Neuronal stem cell (in vitro differentiated cells): ENCODE results near the gene P2RY12.

Source experiments
- DNase-seq: peaks from one replicate; pipeline ENCODE4 v3.0.0-alpha.2; 2013; ENCODE audit warnings: low spot score
- H2AFZ ChIP-seq: one replicate; pipeline ENCODE4 v1.6.1; 2013; ENCODE audit warnings: mild to moderate bottlenecking, low read length, inconsistent platforms
- H2AK5ac ChIP-seq: 2 replicates; pipeline ENCODE4 v1.6.1; 2013; ENCODE audit warnings: low read depth, mild to moderate bottlenecking, inconsistent platforms, low read length, moderate library complexity, mixed read lengths
- H2BK120ac ChIP-seq: 2 replicates; pipeline ENCODE4 v1.6.1; 2013; ENCODE audit warnings: low read depth, mild to moderate bottlenecking, inconsistent platforms, low read length, moderate library complexity, mixed read lengths
- H2BK12ac ChIP-seq: one replicate; pipeline ENCODE4 v1.6.1; 2013; ENCODE audit warnings: low read length, inconsistent platforms
- H2BK15ac ChIP-seq: 2 replicates; pipeline ENCODE4 v1.6.1; 2013; ENCODE audit warnings: mild to moderate bottlenecking, low read length, inconsistent platforms, mixed read lengths
- H2BK5ac ChIP-seq: one replicate; pipeline ENCODE4 v1.6.1; 2013; ENCODE audit warnings: inconsistent platforms, mild to moderate bottlenecking, low read length, moderate library complexity
- H3K14ac ChIP-seq: one replicate; pipeline ENCODE4 v1.6.1; 2013; ENCODE audit warnings: low read length, inconsistent platforms
- H3K18ac ChIP-seq: 2 replicates; pipeline ENCODE4 v1.6.1; 2013; ENCODE audit warnings: low read length, inconsistent platforms
- H3K23ac ChIP-seq: 2 replicates; pipeline ENCODE4 v1.6.1; 2013; ENCODE audit warnings: low read depth, mild to moderate bottlenecking, mixed read lengths, low read length, inconsistent platforms; ENCODE audit not compliant: poor library complexity
- H3K27ac ChIP-seq: replicated peaks from 3 replicates; pipeline ENCODE4 v1.5.1; 2013; ENCODE audit warnings: low read length, inconsistent platforms
- H3K27me3 ChIP-seq, 3 experiments: 2 replicates each; pipeline ENCODE4 v1.6.1; 2013; ENCODE audit warnings: low read length in 3 of 3, mild to moderate bottlenecking in 2 of 3, inconsistent platforms in 1 of 3, low read depth in 1 of 3, mixed read lengths in 1 of 3, moderate library complexity in 1 of 3; ENCODE audit not compliant: control insufficient read depth in 3 of 3, insufficient read depth in 3 of 3
- H3K36me3 ChIP-seq, 2 donors: replicated peaks in 1 of 2; 2 replicates each; pipeline ENCODE4 v1.6.1; 2013; ENCODE audit warnings: low read length in 2 of 2; ENCODE audit not compliant: control insufficient read depth in 2 of 2, insufficient read depth in 2 of 2
- H3K4ac ChIP-seq: 2 replicates; pipeline ENCODE4 v1.6.1; 2013; ENCODE audit warnings: inconsistent platforms, mild to moderate bottlenecking, low read length, moderate library complexity
- H3K4me1 ChIP-seq, 2 donors: 1 replicate in 1 of 2; 2 replicates in 1 of 2; pipeline ENCODE4 v1.6.1; 2013; ENCODE audit warnings: low read length in 2 of 2, low read depth in 1 of 2; ENCODE audit not compliant: control insufficient read depth in 2 of 2, insufficient read depth in 1 of 2
- H3K4me2 ChIP-seq: one replicate; pipeline ENCODE4 v1.6.1; 2013; ENCODE audit warnings: mild to moderate bottlenecking, low read length, inconsistent platforms; ENCODE audit not compliant: insufficient read depth, poor library complexity, severe bottlenecking
- H3K4me3 ChIP-seq, 2 donors: 2 replicates each; pipeline ENCODE4 v1.5.1; 2013; ENCODE audit warnings: low read length in 2 of 2, mild to moderate bottlenecking in 2 of 2, inconsistent platforms in 1 of 2, moderate library complexity in 1 of 2
- H3K79me1 ChIP-seq: one replicate; pipeline ENCODE4 v1.6.1; 2013; ENCODE audit warnings: low read depth, mild to moderate bottlenecking, inconsistent platforms, low read length, moderate library complexity
- H3K9ac ChIP-seq: one replicate; pipeline ENCODE4 v1.6.1; 2013; ENCODE audit warnings: mild to moderate bottlenecking, low read depth, low read length, inconsistent platforms; ENCODE audit not compliant: poor library complexity
- H3K9me3 ChIP-seq, 2 donors: replicated peaks in 1 of 2; 2 replicates each; pipeline versions ENCODE3 to v1.6.1; 2013; ENCODE audit warnings: low read length in 2 of 2, mild to moderate bottlenecking in 2 of 2, inconsistent platforms in 1 of 2, low read depth in 1 of 2, mixed read lengths in 1 of 2, moderate library complexity in 1 of 2; ENCODE audit not compliant: control insufficient read depth in 2 of 2, insufficient read depth in 1 of 2
- H4K8ac ChIP-seq: one replicate; pipeline ENCODE4 v1.6.1; 2013; ENCODE audit warnings: low read depth, mild to moderate bottlenecking, inconsistent platforms, low read length, moderate library complexity
- H4K91ac ChIP-seq: one replicate; pipeline ENCODE4 v1.6.1; 2013; ENCODE audit warnings: low read length, low read depth, mild to moderate bottlenecking, inconsistent platforms; ENCODE audit not compliant: poor library complexity
- WGBS, 2 donors: extraction: QIAGEN DNeasy Blood & Tissue Kit; methylation state at CpG; one replicate each; pipeline ENCODE4 v1.1.7; 2013; ENCODE audit warnings: missing lambda C conversion rate in 2 of 2, mixed read lengths in 1 of 2; ENCODE audit not compliant: insufficient read length in 2 of 2, insufficient replicate concordance in 1 of 2; ENCODE audit errors: extremely low coverage in 2 of 2; 5-methylcytosine and 5-hydroxymethylcytosine counted together

Gene P2RY12

DNA sequence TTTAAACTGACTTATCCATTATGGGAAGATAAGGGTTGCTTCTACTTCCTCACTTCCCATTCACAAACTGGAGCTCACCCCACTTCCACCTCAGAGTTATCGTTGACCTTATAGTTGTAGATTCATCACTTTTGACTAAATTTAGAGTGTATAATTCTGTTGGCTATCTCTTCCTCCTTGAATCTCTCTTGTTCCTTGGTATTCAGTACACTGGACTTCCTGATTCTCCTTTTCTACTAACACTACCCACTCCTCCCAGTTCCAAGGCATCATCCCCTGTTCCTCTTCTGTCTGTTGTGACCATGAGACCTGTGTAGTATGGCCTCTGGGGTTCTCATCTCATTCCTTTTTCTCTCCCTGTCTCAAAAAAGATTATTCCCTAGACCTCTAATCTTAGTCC, 62.0 kb downstream of the P2RY12 start:
- no peak overlapping the region for H3K9ac ChIP-seq
- no peak overlapping the region for H2AFZ ChIP-seq
- H3K4me3 ChIP-seq: no peak overlapping the region
- no peaks in the 10 kb centered on the region for H3K27me3 ChIP-seq
- H4K8ac ChIP-seq: no peak overlapping the region
- no peak overlapping the region for H3K4ac ChIP-seq
- no peak overlapping the region for H3K18ac ChIP-seq
- no peak overlapping the region for H2AK5ac ChIP-seq
- no peaks in the 10 kb centered on the region for H3K36me3 ChIP-seq
- H3K9me3 ChIP-seq: no peaks in the 10 kb centered on the region
- no peak overlapping the region for H3K4me2 ChIP-seq
- H2BK120ac ChIP-seq: no peak overlapping the region
- no peaks in the 10 kb centered on the region for H3K79me1 ChIP-seq
- no peaks in the 10 kb centered on the region for H3K4me1 ChIP-seq
- H2BK5ac ChIP-seq: no peak overlapping the region
- no peak overlapping the region for H4K91ac ChIP-seq
- no peak overlapping the region for H3K23ac ChIP-seq
- H3K27ac ChIP-seq: no peak overlapping the region
- no peak overlapping the region for H2BK12ac ChIP-seq
- H2BK15ac ChIP-seq: no peak overlapping the region
- no CpG with 5 or more reads among the region's 1 CpG for WGBS, 2 donors
- H3K14ac ChIP-seq: no peak overlapping the region
- no peak for DNase-seq

DNA sequence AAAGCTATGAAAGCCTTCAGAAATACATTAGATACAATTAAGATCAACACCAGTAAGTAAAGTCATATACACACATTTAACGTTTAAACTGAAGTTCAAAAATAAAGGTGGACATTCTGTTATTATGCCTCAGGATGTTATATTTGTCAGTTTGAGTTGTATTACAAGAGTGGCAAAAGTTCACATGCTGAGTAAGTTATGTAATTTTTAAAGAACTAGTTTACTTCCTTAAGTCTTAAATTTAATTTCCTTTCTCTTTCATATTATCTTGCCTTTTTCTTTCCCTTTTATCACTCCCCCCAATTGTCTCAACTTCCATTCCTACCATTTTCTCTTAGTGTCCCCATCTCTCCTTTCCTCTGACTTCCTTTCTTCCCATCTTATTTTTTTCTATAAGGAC, 63.0 kb downstream of the P2RY12 start:
- H2BK120ac ChIP-seq: no peak overlapping the region
- no peak overlapping the region for H3K4me2 ChIP-seq
- DNase-seq: no peak
- WGBS, 2 donors: no CpG with 5 or more reads among the region's 1 CpG
- H3K36me3 ChIP-seq: no peaks in the 10 kb centered on the region
- no peaks in the 10 kb centered on the region for H3K9me3 ChIP-seq
- H2BK15ac ChIP-seq: no peak overlapping the region
- H3K27me3 ChIP-seq: no peaks in the 10 kb centered on the region
- H4K8ac ChIP-seq: no peak overlapping the region
- H3K14ac ChIP-seq: no peak overlapping the region
- H2BK5ac ChIP-seq: no peak overlapping the region
- no peak overlapping the region for H3K9ac ChIP-seq
- H2AK5ac ChIP-seq: no peak overlapping the region
- H3K27ac ChIP-seq: no peak overlapping the region
- no peak overlapping the region for H3K4me3 ChIP-seq
- H3K23ac ChIP-seq: no peak overlapping the region
- no peak overlapping the region for H4K91ac ChIP-seq
- no peak overlapping the region for H3K18ac ChIP-seq
- H3K4ac ChIP-seq: no peak overlapping the region
- no peak overlapping the region for H2BK12ac ChIP-seq
- H2AFZ ChIP-seq: no peak overlapping the region
- H3K79me1 ChIP-seq: no peaks in the 10 kb centered on the region
- H3K4me1 ChIP-seq: no peaks in the 10 kb centered on the region

DNA sequence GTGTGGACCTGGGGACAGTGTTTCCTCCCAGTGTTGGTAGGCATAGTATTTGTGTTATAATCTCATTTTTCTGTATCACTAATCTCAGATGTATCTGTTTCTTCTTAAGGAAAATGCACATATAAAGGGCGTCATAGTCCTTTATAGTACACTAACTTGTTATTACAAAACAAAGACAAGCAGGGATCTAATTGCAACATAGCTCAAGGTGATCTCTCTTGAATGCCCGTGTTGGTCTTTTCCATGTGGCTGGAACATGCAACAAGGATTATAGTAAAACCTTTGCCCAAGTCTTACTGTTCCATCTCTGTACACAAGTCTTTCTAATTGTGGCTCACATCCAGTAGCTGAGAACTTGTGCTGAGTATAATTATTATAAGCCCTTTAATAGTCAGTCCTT, 64.4 kb downstream of the P2RY12 start:
- Histone ChIP-seq H3K18ac (no peak overlapping the region), H3K23ac (no peak overlapping the region), H3K4me1 (no peaks in the 10 kb centered on the region), H3K14ac (no peak overlapping the region), H3K4ac (no peak overlapping the region), H2AK5ac (no peak overlapping the region), H3K27me3 (no peaks in the 10 kb centered on the region), H2AFZ (no peak overlapping the region), H3K27ac (no peak overlapping the region), H2BK5ac (no peak overlapping the region), H4K8ac (no peak overlapping the region), H2BK15ac (no peak overlapping the region), H4K91ac (no peak overlapping the region), H3K36me3 (no peaks in the 10 kb centered on the region), H2BK120ac (no peak overlapping the region), H2BK12ac (no peak overlapping the region), H3K79me1 (no peaks in the 10 kb centered on the region), H3K9ac (no peak overlapping the region), H3K4me3 (no peak overlapping the region), H3K9me3 (no peaks in the 10 kb centered on the region), H3K4me2 (no peak overlapping the region)
- WGBS, 2 donors: no CpG with 5 or more reads among the region's 2 CpGs
- DNase-seq: no peak

DNA sequence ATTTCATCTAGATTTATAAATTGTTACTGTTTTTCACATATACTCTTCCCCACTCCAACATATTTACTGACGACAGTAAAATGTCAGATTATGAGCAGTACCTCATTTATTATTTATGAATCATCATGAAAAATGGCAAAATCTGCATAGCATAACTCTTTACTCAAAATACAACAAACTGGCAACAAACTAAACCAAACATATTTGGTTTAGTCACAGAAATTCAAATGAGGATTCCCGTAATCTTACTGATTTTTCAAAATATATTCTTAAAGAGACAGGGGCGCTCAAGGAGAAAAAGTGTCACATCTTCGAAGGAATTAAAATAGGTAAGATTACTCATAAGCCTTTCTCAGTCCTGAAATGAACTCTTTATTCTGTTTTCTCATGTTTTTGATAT, 64.9 kb downstream of the P2RY12 start:
- H3K18ac ChIP-seq: no peak overlapping the region
- H2BK15ac ChIP-seq: no peak overlapping the region
- no peak overlapping the region for H3K23ac ChIP-seq
- H3K36me3 ChIP-seq: no peaks in the 10 kb centered on the region
- no peak overlapping the region for H3K27ac ChIP-seq
- no peaks in the 10 kb centered on the region for H3K27me3 ChIP-seq
- no peak overlapping the region for H2AFZ ChIP-seq
- no peak overlapping the region for H3K4me3 ChIP-seq
- no peak for DNase-seq
- no peaks in the 10 kb centered on the region for H3K4me1 ChIP-seq
- no peak overlapping the region for H2BK12ac ChIP-seq
- H3K9ac ChIP-seq: no peak overlapping the region
- no peak overlapping the region for H2BK5ac ChIP-seq
- no CpG with 5 or more reads among the region's 4 CpGs for WGBS, 2 donors
- H3K4ac ChIP-seq: no peak overlapping the region
- no peak overlapping the region for H4K8ac ChIP-seq
- no peak overlapping the region for H4K91ac ChIP-seq
- no peak overlapping the region for H2AK5ac ChIP-seq
- H3K4me2 ChIP-seq: no peak overlapping the region
- no peaks in the 10 kb centered on the region for H3K9me3 ChIP-seq
- no peak overlapping the region for H3K14ac ChIP-seq
- H3K79me1 ChIP-seq: no peaks in the 10 kb centered on the region
- no peak overlapping the region for H2BK120ac ChIP-seq
